Nephron (organoid): ENCODE measurements around the gene CPNE5.

ENCODE experiments used
- H3K27ac Mint-ChIP-seq, 3 experiments: 2 replicates each; pipeline ENCODE4 v1.8.0; 2020; ENCODE audit warnings: mixed read lengths in 3 of 3, mild to moderate bottlenecking in 2 of 3, moderate library complexity in 1 of 3
- H3K27me3 Mint-ChIP-seq: 2 replicates; pipeline ENCODE4 v1.8.0; 2021; ENCODE audit warnings: low read depth, mild to moderate bottlenecking, moderate library complexity, mixed read lengths
- H3K36me3 Mint-ChIP-seq: 2 replicates; pipeline ENCODE4 v1.8.0; 2020; ENCODE audit warnings: low read depth, mixed read lengths
- H3K4me1 Mint-ChIP-seq: 2 replicates; pipeline ENCODE4 v1.8.0; 2020; ENCODE audit warnings: mixed read lengths
- H3K4me3 Mint-ChIP-seq, 3 experiments: 2 replicates each; pipeline ENCODE4 v1.8.0; 2020; ENCODE audit warnings: mild to moderate bottlenecking in 3 of 3, mixed read lengths in 3 of 3, moderate library complexity in 2 of 3
- H3K9me3 Mint-ChIP-seq: 2 replicates; pipeline ENCODE4 v1.8.0; 2020; ENCODE audit warnings: mixed read lengths
- CTCF ChIP-seq, 3 experiments: fragments of 200-600 bp; sonication (generic); IDR thresholded peaks; one replicate each; pipeline ENCODE4 v1.5.0; 2021; ENCODE audit warnings: antibody characterized with exemption in 3 of 3; ENCODE audit not compliant: unreplicated experiment in 3 of 3

CPNE5 gene

GRCh38 chr6:36834576-36835341, 4.5 kb downstream of the CPNE5 start:
- Mint-ChIP-seq H3K36me3 (no peaks in the 10 kb centered on the region), H3K9me3 (no peaks in the 10 kb centered on the region), H3K27me3 (peaks cover 34% of the 10 kb centered on the region), H3K4me1 (peaks cover 25% of the 10 kb centered on the region), H3K27ac (peak overlapping the region; percentile 2 to 62 (median 30)), H3K4me3 (peak overlapping the region in 1 of 3 experiments; percentile 69)
- no peak for TF ChIP-seq CTCF (IDR thresholded peaks at IDR 0.05; ENCODE audit: unreplicated experiment in 3 of 3)

- peaks cover 26% of the 10 kb centered on the region for H3K4me1 Mint-ChIP-seq
- H3K27me3 Mint-ChIP-seq, result peaks cover 24% of the 10 kb centered on the region
- H3K4me3 Mint-ChIP-seq, result no peak overlapping the region
- H3K27ac Mint-ChIP-seq, result peak overlapping the region in 1 of 3 experiments; percentile 13
- no peaks in the 10 kb centered on the region for H3K36me3 Mint-ChIP-seq
- H3K9me3 Mint-ChIP-seq, result no peaks in the 10 kb centered on the region
- TF ChIP-seq CTCF (IDR thresholded peaks at IDR 0.05; ENCODE audit: unreplicated experiment in 3 of 3), result no peak
These were observed 6.0 kb downstream of the CPNE5 start for GRCh38 chr6:36833182-36833789.

GRCh38 chr6:36832313-36832712, 6.9 kb downstream of the CPNE5 start:
- peaks cover 33% of the 10 kb centered on the region for H3K4me1 Mint-ChIP-seq
- H3K4me3 Mint-ChIP-seq, result no peak overlapping the region
- TF ChIP-seq CTCF (IDR thresholded peaks at IDR 0.05; ENCODE audit: unreplicated experiment in 3 of 3), result no peak
- no peaks in the 10 kb centered on the region for H3K9me3 Mint-ChIP-seq
- peaks cover 14% of the 10 kb centered on the region for H3K27me3 Mint-ChIP-seq
- H3K36me3 Mint-ChIP-seq, result no peaks in the 10 kb centered on the region
- no peak overlapping the region for H3K27ac Mint-ChIP-seq

GRCh38 chr6:36830577-36830976, 8.7 kb downstream of the CPNE5 start:
- Mint-ChIP-seq H3K36me3 (no peaks in the 10 kb centered on the region), H3K27ac (peak overlapping the region in 1 of 3 experiments; percentile 30)
- no peak for TF ChIP-seq CTCF (IDR thresholded peaks at IDR 0.05; ENCODE audit: unreplicated experiment in 3 of 3)

GRCh38 chr6:36829919-36830544, 9.2 kb downstream of the CPNE5 start:
- Mint-ChIP-seq H3K9me3 (no peaks in the 10 kb centered on the region), H3K4me3 (peak overlapping the region in 1 of 3 experiments; percentile 29), H3K36me3 (no peaks in the 10 kb centered on the region), H3K27me3 (peaks cover 9% of the 10 kb centered on the region), H3K27ac (peak overlapping the region in 2 of 3 experiments; percentile 30 to 51), H3K4me1 (peaks cover 47% of the 10 kb centered on the region)
- TF ChIP-seq CTCF (IDR thresholded peaks at IDR 0.05; ENCODE audit: unreplicated experiment in 3 of 3), result no peak

More at GRCh38 chr6:36830577-36830976, 8.7 kb downstream of the CPNE5 start:
- no peaks in the 10 kb centered on the region for H3K9me3 Mint-ChIP-seq
- H3K4me3 Mint-ChIP-seq, result no peak overlapping the region
- H3K4me1 Mint-ChIP-seq, result peaks cover 45% of the 10 kb centered on the region
- peaks cover 9% of the 10 kb centered on the region for H3K27me3 Mint-ChIP-seq
